Vagina (tissue), 2 donors: ENCODE data around the gene SLC46A3.

Experiments used
- POLR2A ChIP-seq, 2 donors: fragments of 450-650 bp; IDR thresholded peaks; one replicate each; pipeline ENCODE4 v1.6.1; 2017; ENCODE audit warnings: antibody characterized with exemption in 2 of 2, mild to moderate bottlenecking in 2 of 2, moderate library complexity in 2 of 2
- TF ChIP-seq, protein P1 (sequence below), 3 experiments: fragments of 450-650 bp in 2 of 3; fragments of 200-600 bp in 1 of 3; sonication (generic) in 1 of 3; IDR thresholded peaks; one replicate each; pipeline ENCODE4 v1.5.1; 2017 to 2019; ENCODE audit warnings: antibody characterized with exemption in 3 of 3, mild to moderate bottlenecking in 2 of 3, moderate library complexity in 2 of 3

DNA sequence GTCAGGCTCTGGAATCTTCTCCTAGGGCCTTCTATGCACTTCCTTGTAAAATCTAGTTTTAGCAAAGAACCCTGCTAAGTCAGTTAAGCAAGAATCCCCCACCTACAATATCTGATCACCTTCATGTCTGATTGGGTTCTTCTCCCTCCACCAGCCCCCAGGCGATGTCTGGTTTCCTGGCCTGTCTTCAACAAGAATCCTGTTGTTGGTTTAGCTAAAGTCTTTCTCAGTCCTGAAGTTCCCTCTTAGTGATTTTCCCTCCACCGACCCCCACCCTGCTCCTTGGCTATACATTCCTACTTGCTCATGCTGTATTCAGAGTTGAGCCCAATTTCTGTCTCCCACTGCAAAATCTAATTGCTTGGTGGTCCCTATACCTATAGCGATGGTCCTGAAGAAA is 35.2 kb upstream of the SLC46A3 start:
- no peak for TF ChIP-seq POLR2A (IDR thresholded peaks at IDR 0.05)
- TF ChIP-seq, protein P1, sequence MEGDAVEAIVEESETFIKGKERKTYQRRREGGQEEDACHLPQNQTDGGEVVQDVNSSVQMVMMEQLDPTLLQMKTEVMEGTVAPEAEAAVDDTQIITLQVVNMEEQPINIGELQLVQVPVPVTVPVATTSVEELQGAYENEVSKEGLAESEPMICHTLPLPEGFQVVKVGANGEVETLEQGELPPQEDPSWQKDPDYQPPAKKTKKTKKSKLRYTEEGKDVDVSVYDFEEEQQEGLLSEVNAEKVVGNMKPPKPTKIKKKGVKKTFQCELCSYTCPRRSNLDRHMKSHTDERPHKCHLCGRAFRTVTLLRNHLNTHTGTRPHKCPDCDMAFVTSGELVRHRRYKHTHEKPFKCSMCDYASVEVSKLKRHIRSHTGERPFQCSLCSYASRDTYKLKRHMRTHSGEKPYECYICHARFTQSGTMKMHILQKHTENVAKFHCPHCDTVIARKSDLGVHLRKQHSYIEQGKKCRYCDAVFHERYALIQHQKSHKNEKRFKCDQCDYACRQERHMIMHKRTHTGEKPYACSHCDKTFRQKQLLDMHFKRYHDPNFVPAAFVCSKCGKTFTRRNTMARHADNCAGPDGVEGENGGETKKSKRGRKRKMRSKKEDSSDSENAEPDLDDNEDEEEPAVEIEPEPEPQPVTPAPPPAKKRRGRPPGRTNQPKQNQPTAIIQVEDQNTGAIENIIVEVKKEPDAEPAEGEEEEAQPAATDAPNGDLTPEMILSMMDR (IDR thresholded peaks at IDR 0.05): no peak
